Activated T-helper 1 cell treated with anti-CD3 and anti-CD28 coated beads, Interleukin-12 subunit alpha, Interleukin-12 subunit beta, Interleukin-2, Interleukin-4 antibody, amounts not matched to agents 30 ng/mL and 10 ng/mL and 1 ng/mL, durations not matched to agents 14 hours and 24 hours and 36 hours (primary cell): ENCODE measurements around the gene NPR1. TPM values are rescaled to one million over a fixed set of nuclear protein-coding genes. Genes with fewer than 3 reads are reported as not detected.

Experiments used
- DNase-seq: peaks from one replicate; pipeline ENCODE4 v3.0.0; 2021; ENCODE audit warnings: low spot score
- H3K27ac Mint-ChIP-seq: one replicate; pipeline ENCODE4 v1.8.0; 2021; ENCODE audit warnings: mild to moderate bottlenecking, mixed read lengths
- H3K27me3 Mint-ChIP-seq: one replicate; pipeline ENCODE4 v1.8.0; 2022; ENCODE audit warnings: mild to moderate bottlenecking, moderate library complexity, mixed read lengths; ENCODE audit not compliant: insufficient read depth
- H3K36me3 Mint-ChIP-seq: one replicate; pipeline ENCODE4 v1.8.0; 2021; ENCODE audit warnings: low read depth, mixed read lengths
- H3K4me1 Mint-ChIP-seq: one replicate; pipeline ENCODE4 v1.8.0; 2021; ENCODE audit warnings: low read depth, mixed read lengths
- H3K4me3 Mint-ChIP-seq: one replicate; pipeline ENCODE4 v1.8.0; 2021; ENCODE audit warnings: mild to moderate bottlenecking, moderate library complexity, mixed read lengths
- H3K9me3 Mint-ChIP-seq: one replicate; pipeline ENCODE4 v1.8.0; 2021; ENCODE audit warnings: mixed read lengths
- intact Hi-C: fragments of 100-400 bp; cut with micrococcal nuclease; formaldehyde crosslinking; loops from one replicate; pipeline ENCODE4 v1.15.1; 2024
- total RNA-seq: library from RNA; stranded (reverse); gene quantifications from 2 replicates; pipeline ENCODE4 v1.2.3, GENCODE V29; 2022

NPR1 gene
- total RNA-seq = 0.05 and 0.07 TPM in 2 replicates

- H3K4me3 Mint-ChIP-seq = peak within 1 kb of the TSS; percentile 73
- H3K9me3 Mint-ChIP-seq = no peaks in the 10 kb centered on the region
- peaks cover 23% of the 10 kb centered on the region for H3K4me1 Mint-ChIP-seq
- H3K36me3 Mint-ChIP-seq = no peaks in the 10 kb centered on the region
- intact Hi-C loops = loop anchor here (1.0 to 10.0 kb wide), 3 partner anchors 7 to 1646 kb away; partner anchors contain the start of genes RAB13 and RUSC1
- no peak within 1 kb of the TSS for H3K27ac Mint-ChIP-seq
- no peak for DNase-seq
- peaks cover 49% of the 10 kb centered on the region for H3K27me3 Mint-ChIP-seq
Observed at GRCh38 chr1:153678519-153679336, at the start of gene NPR1. TSS of gene NPR1 (plus strand) at chr1:153678688. CDS start at chr1:153679109, 421 bp downstream.

- H3K9me3 Mint-ChIP-seq = no peaks in the 10 kb centered on the region
- intact Hi-C loops = no loop called here
- peaks cover 4% of the 10 kb centered on the region for H3K36me3 Mint-ChIP-seq
- peaks cover 26% of the 10 kb centered on the region for H3K4me1 Mint-ChIP-seq
- H3K4me3 Mint-ChIP-seq = no peak overlapping the region
- DNase-seq = no peak
- no peak overlapping the region for H3K27ac Mint-ChIP-seq
- H3K27me3 Mint-ChIP-seq = no peaks in the 10 kb centered on the region
Observed at GRCh38 chr1:153629343-153629665, 49.2 kb upstream of the NPR1 start.

- H3K9me3 Mint-ChIP-seq = no peaks in the 10 kb centered on the region
- H3K27me3 Mint-ChIP-seq = no peaks in the 10 kb centered on the region
- peaks cover 7% of the 10 kb centered on the region for H3K36me3 Mint-ChIP-seq
- H3K27ac Mint-ChIP-seq = no peak overlapping the region
- intact Hi-C loops = loop anchor here (5.0 kb wide), 1 partner anchor 63 kb away; the partner anchor contains the start of gene S100A2
- no peak overlapping the region for H3K4me3 Mint-ChIP-seq
- no peak for DNase-seq
- peaks cover 26% of the 10 kb centered on the region for H3K4me1 Mint-ChIP-seq
Observed at GRCh38 chr1:153629971-153630370, 48.5 kb upstream of the NPR1 start.

DNA sequence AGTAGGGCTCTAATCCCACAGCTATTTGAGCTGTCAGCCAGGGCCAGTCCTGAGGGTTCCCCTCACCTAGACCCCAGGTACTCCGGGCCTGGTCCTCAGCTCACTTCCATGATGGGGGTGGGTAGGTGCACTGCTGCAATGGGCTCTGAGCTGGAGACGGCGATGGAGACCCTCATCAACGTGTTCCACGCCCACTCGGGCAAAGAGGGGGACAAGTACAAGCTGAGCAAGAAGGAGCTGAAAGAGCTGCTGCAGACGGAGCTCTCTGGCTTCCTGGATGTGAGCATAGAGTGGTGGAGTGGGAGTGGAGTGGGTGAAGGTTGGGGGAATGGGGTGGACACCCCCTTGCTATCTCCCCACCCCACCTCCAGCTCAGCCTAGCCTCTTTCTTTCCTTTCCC, 48.1 kb upstream of the NPR1 start:
- intact Hi-C loops = loop anchor here (5.0 kb wide), 1 partner anchor 63 kb away; the partner anchor contains the start of gene S100A2
- Mint-ChIP-seq H3K4me3 (no peak overlapping the region), H3K27me3 (no peaks in the 10 kb centered on the region), H3K4me1 (peaks cover 26% of the 10 kb centered on the region), H3K9me3 (no peaks in the 10 kb centered on the region), H3K36me3 (peaks cover 8% of the 10 kb centered on the region), H3K27ac (no peak overlapping the region)
- no peak for DNase-seq

DNA sequence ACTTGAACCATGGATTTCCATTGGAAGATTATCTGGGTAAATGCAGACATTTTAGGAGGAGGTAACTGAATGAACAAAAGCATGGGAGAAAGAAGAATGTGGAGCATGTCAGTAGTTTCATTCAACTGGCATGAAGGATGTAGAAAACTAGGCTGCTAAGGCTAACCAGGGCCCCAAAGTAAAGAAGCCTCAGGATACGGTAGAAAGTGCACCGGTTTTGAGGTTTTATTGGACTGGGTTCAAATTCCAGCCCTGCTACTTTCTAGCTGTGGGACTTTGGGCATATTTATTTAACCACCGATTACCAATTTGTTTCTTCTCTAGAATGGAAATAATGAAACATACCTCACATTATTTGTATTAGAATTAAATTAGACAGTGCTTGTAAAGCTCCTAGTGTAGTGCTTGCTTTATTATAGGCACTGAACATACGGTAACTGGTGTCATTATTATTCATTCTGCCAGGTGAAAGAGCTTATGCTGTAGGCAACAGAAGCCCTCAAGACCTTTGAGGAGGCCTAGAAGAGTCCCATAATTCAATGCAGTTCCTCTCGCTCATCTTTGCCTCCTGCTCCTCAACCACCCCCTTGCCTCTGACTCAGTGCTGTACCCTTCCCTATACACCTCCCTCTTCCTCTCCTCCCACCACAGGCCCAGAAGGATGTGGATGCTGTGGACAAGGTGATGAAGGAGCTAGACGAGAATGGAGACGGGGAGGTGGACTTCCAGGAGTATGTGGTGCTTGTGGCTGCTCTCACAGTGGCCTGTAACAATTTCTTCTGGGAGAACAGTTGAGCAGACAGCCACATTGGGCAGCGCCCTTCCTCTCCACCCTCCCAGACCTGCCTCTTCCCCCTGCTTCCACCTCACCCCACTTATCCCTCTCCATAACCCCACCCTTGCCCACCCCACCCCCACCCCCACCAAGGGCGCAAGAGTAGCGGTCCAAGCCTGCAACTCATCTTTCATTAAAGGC, 47.2 kb upstream of the NPR1 start:
- no peak for DNase-seq
- intact Hi-C loops = loop anchor here (5.0 kb wide), 1 partner anchor 64 kb away; the partner anchor contains the start of gene S100A2
- Mint-ChIP-seq H3K4me3 (no peak overlapping the region), H3K36me3 (peaks cover 10% of the 10 kb centered on the region), H3K4me1 (peaks cover 33% of the 10 kb centered on the region), H3K9me3 (no peaks in the 10 kb centered on the region), H3K27me3 (no peaks in the 10 kb centered on the region), H3K27ac (peak overlapping the region; percentile 63)

DNA sequence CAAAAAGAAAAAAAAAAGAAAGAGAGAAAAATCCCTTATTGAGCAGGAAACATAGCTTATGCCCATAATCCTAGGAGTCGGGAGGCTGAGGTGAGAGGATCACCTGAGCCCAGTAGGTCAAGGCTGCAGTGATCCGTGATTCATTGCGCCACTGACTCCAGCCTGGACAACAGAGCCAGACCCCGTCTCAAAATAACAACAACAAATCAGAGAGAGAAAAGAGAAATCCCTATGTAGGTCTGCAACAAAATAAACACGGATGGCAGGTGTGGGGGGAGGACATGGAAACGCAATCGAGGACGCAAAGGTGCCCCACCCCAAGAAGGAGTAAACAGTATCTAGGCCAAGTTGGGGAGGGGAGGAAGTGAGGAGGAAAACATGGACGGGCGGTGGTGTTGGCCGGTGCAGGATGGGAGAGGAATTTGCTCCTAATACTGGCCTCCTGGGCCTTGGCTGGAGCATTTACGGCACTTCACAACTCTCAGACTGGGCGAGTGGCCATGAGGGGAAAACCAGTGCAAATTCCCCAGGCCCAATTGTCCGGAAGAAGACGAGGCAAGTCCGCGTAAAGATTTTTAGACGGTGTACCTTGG, 45.2 kb upstream of the NPR1 start:
- no peaks in the 10 kb centered on the region for H3K9me3 Mint-ChIP-seq
- H3K36me3 Mint-ChIP-seq = peaks cover 21% of the 10 kb centered on the region
- peak overlapping the region; percentile 100 for H3K27ac Mint-ChIP-seq
- DNase-seq = peak; percentile 12
- peaks cover 45% of the 10 kb centered on the region for H3K4me1 Mint-ChIP-seq
- no peaks in the 10 kb centered on the region for H3K27me3 Mint-ChIP-seq
- H3K4me3 Mint-ChIP-seq = peak overlapping the region; percentile 97
- intact Hi-C loops = loop anchor here (1.0 to 5.0 kb wide), 4 partner anchors 16 to 97 kb away; partner anchors contain the start of genes S100A2 and S100A4

DNA sequence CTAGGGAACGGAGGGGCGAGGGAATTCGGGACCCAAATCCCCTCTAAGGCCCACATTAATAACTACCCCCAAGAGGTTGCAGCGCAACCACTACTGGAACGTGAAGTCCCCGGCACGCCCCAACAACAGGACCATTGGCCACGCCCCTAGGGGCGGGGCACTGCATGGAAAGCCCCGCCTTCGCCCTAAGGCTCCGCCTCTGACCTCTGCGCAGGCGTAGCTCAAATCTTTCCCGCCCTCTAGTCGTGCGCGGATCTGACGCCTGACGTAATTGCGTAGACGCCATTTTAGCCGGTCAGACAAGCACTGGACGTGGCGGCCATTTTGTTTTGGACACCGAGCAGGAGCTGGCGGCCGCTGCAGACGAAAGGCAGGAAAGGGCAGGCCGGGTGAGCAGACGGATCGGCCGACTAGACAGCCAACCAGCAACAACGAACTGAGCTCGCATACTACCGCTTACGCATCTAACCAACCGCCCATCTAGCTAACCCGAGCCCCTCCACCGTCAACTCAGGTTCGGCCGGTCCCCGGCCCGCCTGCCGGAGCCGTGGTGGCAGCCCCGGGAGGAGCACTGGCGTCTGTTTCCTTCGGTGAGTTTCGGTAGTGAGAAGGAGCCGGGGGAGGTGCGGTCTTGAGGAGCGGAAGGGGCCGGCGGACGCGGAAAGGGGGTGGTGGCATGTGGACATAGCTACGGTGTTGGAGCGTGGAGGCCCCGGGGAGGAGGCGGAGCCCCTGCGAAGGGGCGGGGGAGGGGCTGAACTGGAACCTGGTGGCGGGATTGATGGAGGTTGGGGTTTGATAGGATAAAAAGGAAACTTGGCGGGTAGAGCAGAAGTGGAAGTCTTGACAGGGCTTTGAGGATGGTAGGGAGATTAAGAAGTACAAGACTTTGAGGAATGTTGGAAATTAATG, 44.5 kb upstream of the NPR1 start, which contains the start of gene CHTOP:
Gene CHTOP (plus strand): TSS at position 313 of the 912 bp plus-strand sequence. CDS start 2,523 bp downstream, outside the sequence.
- peak within 1 kb of the TSS; percentile 97 for H3K4me3 Mint-ChIP-seq
- no peaks in the 10 kb centered on the region for H3K9me3 Mint-ChIP-seq
- H3K27ac Mint-ChIP-seq = peak within 1 kb of the TSS; percentile 100
- H3K4me1 Mint-ChIP-seq = peaks cover 45% of the 10 kb centered on the region
- no peaks in the 10 kb centered on the region for H3K27me3 Mint-ChIP-seq
- H3K36me3 Mint-ChIP-seq = peaks cover 23% of the 10 kb centered on the region
- intact Hi-C loops = loop anchor here (1.0 to 5.0 kb wide), 9 partner anchors 17 to 149 kb away; partner anchors contain the start of genes S100A2, S100A4 and SNAPIN
- peak; percentile 96 for DNase-seq

GRCh38 chr1:153635872-153636271, 42.6 kb upstream of the NPR1 start:
- DNase-seq = no peak
- intact Hi-C loops = loop anchor here (2.0 kb wide), 1 partner anchor 147 kb away; no protein-coding TSS in a partner anchor
- Mint-ChIP-seq H3K9me3 (no peaks in the 10 kb centered on the region), H3K27me3 (no peaks in the 10 kb centered on the region), H3K4me3 (peak overlapping the region; percentile 74), H3K4me1 (peaks cover 42% of the 10 kb centered on the region), H3K27ac (peak overlapping the region; percentile 40), H3K36me3 (peaks cover 30% of the 10 kb centered on the region)

- peak overlapping the region; percentile 74 for H3K4me3 Mint-ChIP-seq
- no peak for DNase-seq
- peaks cover 33% of the 10 kb centered on the region for H3K36me3 Mint-ChIP-seq
- intact Hi-C loops = no loop called here
- peaks cover 42% of the 10 kb centered on the region for H3K4me1 Mint-ChIP-seq
- H3K9me3 Mint-ChIP-seq = no peaks in the 10 kb centered on the region
- H3K27me3 Mint-ChIP-seq = no peaks in the 10 kb centered on the region
- no peak overlapping the region for H3K27ac Mint-ChIP-seq
Observed at GRCh38 chr1:153636312-153636711, 42.2 kb upstream of the NPR1 start.

- no peak overlapping the region for H3K27ac Mint-ChIP-seq
- intact Hi-C loops = no loop called here
Observed at GRCh38 chr1:153638261-153638660, 40.2 kb upstream of the NPR1 start.

DNA sequence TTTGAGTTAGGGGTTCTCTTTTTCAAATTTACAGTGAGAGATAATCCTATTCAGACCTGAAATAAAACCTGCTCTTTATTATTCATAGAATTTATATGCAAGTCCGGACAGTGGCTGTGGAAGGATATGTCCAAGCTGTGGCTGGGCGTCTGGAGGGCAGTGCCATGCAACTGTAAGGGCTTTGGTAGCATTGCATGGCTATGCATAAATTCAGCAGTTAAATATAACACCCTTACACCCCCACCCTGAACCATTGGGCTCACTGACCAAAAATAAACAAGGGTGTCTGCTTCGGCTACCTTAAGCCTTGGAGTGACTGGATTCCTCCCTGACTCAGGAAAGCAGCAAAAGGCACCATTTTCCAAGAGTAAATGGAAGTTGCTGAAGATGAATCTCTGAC, 39.2 kb upstream of the NPR1 start:
- H3K4me1 Mint-ChIP-seq = peaks cover 38% of the 10 kb centered on the region
- peaks cover 52% of the 10 kb centered on the region for H3K36me3 Mint-ChIP-seq
- no peak overlapping the region for H3K27ac Mint-ChIP-seq
- no peaks in the 10 kb centered on the region for H3K9me3 Mint-ChIP-seq
- no peaks in the 10 kb centered on the region for H3K27me3 Mint-ChIP-seq
- no peak overlapping the region for H3K4me3 Mint-ChIP-seq
- DNase-seq = no peak
- intact Hi-C loops = no loop called here

More at GRCh38 chr1:153638261-153638660, 40.2 kb upstream of the NPR1 start:
- no peaks in the 10 kb centered on the region for H3K9me3 Mint-ChIP-seq
- H3K36me3 Mint-ChIP-seq = peaks cover 46% of the 10 kb centered on the region
- H3K4me3 Mint-ChIP-seq = no peak overlapping the region
- no peak for DNase-seq
- H3K4me1 Mint-ChIP-seq = peaks cover 38% of the 10 kb centered on the region
- H3K27me3 Mint-ChIP-seq = no peaks in the 10 kb centered on the region
